Activated CD8-positive, alpha-beta memory T cell treated with anti-CD3 and anti-CD28 coated beads for 4 hours (primary cell): Measurements from ENCODE around the gene CLDN34.

Experiments used
- DNase-seq, 2 donors: peaks; one replicate each; pipeline ENCODE4 v3.0.0-alpha.2; 2020; ENCODE audit warnings: low read depth in 2 of 2

CLDN34 gene

DNA sequence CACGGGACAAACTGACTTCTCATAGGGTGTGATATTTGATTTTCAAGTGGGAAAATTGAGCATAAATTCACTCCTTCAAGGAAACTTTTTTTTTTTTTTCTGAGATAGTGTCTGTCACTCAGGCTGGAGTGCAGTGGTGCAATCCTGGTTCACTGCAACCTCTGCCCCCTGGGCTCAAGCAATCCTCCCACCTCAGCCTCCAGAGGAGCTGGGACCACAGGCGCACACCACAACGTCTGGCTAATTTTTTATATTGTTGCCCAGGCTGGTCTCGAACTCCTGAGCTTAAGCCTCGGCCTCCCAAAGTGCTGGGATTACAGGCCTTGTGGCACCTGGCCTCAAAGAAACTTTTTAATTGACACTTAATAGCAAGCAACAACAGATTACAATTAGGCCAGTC is 13.8 kb downstream of the CLDN34 start:
- DNase-seq: no peak

DNA sequence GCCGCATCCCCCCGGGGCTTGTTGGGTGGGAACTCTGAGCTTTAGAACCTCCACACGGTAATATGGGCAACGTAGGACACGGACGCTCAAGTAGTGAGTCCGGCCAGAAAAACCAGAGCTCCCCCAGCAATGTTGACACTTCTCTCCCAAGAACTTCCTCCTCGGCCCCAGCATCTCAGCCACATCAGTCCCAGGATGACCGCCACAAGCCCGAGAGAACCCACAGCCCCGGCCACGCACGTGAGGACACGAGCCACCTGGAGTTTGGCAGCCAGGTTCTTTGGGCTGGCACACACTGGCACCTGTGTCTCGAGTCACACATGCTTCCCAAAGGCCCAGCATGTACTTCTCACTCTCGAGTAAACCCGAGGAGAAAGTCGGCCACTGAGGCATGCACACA is 16.3 kb downstream of the CLDN34 start:
- no peak for DNase-seq

DNA sequence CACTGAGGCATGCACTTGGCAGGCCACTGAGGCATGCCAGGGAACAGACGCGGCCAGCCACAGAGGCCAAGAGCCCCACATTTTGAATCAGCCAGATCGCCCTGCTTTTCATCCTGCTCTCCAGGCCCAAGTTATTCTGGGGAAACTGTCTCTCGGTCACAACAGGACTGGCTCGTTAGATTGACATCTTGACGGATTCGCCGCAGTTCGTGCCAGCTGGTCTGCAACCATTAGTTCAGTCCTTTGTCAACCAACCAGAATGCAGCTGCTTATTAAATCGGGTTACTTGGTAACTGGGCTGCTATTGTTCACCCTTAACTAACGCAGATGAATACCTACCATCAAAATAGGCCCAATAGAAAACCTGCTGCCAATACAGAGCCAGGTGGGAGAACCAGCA is 16.7 kb downstream of the CLDN34 start:
- no peak for DNase-seq

DNA sequence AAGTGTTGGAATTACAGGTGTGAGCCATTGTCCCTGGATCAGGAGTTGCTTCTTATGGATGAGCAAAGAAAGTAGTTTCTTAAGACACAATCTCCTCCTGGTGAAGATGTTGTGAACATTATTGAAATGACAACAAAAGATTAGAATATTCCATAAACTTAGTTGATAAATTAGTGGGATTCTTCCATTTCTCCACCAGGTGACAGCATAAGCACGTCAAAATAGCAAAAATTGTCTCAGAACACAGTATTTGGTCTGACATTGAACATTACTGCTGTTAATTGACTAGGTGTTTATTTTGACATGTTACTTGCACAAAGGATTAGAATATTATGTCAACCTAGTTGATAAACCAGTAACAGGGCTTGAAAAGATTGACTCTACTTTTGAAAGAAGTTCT is 21.6 kb downstream of the CLDN34 start:
- no peak for DNase-seq

DNA sequence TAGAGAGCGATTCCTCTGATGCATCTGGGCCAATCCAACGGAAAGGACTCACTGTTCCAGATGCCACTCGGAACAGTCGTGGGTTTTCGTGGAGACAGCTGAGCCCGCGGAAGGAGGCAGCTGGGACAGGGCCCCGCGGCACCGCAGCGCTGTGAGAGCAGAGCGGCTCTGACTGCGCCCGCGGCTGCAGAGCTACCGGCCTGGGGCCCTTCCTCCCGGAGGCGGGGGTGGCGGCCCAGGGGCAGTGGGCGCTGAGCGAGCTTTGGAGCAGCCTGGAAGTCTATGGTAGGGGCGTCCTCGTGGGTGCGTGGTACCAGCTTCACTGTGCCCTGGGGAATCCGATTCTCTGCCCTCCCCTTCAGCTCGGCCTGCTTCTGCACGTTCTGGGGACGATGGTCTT is 24.9 kb downstream of the CLDN34 start:
- no peak for DNase-seq

DNA sequence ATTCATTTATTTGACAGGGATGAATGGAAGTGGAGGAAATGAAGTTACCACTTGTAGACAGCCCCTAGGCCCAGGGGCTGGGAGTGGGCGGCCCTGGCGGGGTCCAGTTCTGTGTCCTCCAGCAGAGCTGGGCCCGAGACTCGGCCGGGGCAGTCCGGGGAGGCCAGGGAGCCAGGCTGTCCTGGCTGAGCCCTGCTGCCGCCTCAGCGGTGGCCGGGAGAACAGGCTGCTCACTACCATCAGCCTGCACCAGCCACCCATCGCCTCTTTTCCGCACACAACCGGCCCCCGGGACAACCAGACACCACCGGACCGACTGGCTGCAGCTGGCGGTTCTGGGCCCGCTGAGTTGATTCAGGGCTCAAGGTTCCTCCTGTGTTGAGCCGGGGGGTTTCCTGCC is 25.6 kb downstream of the CLDN34 start:
- no peak for DNase-seq

DNA sequence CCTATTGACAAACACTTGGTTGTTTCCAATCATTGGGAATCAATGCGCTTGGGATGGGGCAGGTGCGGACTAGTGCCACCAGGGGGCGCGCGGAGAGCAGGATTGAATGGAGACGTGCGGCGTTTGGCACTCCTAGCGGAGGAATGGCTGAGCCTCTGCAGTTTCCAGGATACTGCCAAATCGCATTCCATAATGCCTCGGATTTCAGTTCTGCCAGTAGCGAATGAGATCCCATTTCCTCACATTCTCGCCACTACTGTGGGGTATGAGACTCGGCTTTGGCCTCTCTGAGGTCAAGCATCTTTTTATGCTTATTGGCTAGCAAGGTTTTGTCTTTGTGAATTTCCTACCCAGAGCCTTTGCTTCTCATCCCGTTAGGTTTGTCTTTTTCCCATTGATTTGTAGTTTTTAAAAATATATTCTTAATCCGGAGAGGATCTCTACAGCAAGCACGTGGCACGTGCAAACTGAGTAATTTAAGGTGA is 28.7 kb downstream of the CLDN34 start:
- peak; percentile 45 to 52 for DNase-seq

DNA sequence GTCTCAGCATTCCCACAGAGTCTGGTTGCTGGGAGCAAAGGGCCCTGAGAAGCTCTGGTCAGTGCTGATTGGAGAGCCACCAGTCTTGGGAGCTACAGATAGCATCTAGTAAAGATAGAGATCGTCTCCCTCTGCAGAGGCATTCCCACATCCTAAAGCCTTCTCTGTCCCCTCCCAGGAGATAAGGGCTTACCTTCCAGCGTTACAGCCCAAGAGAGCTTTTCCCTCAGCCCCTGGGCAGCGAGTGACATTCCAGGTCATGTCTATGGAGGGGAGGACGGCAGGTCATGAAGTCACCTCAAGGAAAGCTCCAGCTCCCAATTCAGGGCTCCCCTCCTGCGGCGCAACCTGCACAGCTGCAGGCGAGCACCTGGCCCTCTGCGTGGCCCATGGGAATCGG is 29.9 kb downstream of the CLDN34 start:
- no peak for DNase-seq

DNA sequence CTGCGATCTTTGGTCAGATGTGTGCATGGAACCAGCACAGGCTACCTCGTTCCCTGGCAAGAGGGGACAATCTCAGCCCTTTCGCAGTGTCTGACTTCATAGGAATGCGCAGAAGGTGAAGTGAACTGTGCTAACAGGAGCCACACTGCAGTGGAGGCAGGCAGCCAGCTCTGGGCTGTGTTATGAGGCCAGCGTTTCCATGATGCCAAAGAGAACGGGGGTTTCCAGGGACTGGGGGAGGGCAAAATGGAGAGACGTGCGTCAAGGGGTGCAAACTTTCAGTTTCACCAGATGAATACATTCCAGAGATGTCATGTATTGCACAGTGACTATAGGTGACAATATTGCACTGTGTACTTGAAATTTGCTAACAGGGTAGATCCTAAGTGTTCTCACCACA is 30.4 kb downstream of the CLDN34 start:
- no peak for DNase-seq

DNA sequence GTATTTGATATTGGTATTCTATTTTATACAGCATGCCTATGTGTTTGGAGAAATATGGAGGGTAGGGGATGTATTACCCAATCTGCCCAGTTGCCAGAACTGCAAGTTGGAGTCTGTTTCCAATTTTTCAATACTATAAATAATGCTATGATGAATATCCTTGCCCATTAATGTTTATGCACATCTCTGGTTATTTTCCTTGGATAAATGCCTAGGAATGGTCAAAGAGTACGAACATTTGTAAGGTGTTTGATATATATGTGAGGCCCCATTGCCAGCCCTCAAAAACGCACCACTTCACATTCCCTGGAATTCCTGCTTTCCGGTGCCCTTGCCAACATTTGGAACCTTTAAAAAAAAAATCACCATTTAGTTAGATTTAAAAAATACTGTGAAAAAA is 34.3 kb downstream of the CLDN34 start:
- DNase-seq: no peak

DNA sequence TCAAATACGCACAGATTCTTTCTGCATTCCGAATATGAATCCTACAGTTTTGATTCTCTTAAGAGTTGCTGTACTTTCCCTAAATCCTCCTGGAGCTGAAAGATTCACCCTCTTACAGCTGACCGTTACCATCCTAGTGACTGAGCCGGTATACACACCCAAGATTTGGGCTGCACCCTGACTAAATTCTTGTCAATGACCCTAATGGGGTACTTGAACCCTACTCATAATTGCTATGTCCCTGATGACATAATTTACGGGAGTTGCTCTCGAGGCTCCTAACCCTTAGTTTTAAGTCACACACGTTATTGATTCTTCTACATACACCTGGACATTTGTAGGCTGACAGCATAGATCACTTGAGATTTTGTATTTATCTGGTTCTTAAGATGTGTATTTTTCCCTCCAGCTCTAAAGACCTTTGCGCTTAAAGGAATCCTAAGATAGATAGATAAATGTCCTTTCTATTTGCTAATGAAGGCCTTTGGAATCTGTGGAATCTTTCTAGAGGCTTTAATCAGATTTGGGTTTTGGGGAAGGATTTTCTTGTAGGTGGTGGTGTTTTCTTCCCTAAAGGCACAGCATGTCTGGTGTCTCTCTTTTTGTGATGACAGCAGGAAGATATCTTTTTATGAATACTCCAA is 37.8 kb downstream of the CLDN34 start:
- no peak for DNase-seq

DNA sequence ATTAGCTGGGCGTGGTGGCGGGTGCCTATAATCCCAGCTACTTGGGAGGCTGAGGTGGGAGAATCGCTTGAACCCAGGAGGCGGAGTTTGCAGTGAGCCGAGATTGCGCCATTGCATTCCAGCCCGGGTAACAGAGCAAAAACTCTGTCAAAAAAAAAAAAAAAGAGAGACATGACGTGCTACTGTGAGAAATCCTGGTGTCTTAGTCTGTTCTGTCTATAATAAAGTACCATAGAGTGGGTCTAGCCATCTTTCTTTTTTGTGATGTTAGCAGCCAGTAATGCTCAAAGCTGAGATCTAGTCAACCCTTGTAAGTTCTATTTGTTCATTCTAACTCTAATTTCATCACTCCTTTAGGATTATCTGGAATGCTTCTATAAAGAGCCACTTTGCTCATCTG is 38.9 kb downstream of the CLDN34 start:
- DNase-seq: no peak

DNA sequence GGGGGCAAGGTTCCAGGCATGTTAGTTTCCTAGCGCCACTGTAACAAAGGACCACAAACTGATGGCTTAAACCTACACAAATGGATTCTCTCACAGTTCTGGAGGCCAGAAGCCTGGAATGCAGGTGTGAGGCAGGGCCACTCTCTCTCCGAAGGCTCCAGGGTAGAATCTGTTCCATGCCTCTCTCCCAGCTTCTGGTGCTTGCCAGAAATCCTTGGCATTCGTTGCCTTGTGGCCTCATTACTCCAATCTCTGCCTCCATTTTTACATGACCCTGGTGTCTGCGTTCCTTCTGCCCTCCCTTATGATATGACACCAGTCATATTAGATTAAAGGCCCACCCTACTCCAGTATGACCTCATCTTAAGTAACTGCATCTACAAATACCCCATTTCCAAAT is 39.6 kb downstream of the CLDN34 start:
- no peak for DNase-seq

DNA sequence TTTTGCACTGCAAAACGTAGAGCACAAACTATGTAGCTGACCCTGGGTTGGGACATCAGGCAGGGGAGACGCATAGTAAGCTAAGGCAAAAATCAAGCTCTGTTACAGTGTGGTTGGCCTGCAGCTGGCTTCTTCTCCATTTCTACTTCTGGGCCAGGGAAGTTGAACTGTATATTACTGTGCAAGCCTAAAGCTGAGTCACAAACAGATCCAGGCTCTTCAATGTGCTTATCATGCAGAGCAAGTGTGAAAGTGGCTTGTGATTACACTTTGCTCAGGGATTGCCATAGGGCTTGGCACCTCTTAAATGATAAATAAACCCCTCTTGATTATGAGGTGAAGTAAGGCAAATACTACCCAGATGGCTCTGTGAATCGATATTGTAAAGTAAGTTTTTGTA is 40.5 kb downstream of the CLDN34 start:
- DNase-seq: no peak

DNA sequence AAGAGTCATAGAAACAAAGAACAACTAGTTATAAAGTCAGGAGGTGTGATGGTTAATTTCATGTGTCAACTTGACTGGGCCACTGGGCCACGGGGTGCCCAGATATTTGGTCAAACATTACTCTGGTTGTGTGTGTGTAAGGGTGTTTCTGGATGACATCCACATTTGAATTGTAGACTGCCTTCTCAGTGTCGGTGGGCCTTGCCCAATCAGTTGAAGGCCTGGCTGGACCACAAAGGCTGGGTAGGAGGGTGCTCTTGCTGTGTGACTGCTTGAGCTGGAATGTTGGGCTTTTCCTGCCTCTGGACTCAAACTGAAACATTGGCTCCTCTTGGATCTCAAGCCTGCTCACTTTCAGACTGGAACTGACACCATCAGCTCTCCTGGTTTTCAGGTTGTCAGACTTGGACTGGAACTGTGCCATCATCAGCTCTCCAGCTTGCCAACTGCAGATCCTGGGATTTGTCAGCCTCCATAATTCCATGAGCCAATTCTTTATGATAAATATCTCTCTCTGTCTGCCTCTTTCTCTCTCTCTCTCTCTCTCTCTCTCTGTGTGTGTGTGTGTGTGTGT is 41.4 kb downstream of the CLDN34 start:
- DNase-seq: no peak

DNA sequence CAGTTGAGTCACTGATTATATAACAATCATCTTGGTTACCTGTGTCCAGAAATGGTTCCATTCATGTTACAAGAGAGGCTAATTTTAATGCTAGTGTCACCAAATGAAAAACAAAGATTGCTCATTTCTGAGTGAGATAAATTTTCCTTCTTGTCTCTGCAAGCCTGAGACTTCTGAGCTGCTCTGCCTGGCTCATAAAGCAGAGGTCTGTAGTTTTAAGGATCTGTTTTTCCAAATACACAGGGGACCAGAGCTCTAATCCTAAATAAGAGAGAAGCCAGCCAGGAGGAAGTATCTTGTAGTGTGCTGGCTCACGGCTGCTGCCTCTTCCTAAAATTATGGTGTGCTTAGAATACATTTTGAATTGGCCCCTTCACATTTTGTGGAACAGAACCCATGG is 42.6 kb downstream of the CLDN34 start:
- DNase-seq: no peak

DNA sequence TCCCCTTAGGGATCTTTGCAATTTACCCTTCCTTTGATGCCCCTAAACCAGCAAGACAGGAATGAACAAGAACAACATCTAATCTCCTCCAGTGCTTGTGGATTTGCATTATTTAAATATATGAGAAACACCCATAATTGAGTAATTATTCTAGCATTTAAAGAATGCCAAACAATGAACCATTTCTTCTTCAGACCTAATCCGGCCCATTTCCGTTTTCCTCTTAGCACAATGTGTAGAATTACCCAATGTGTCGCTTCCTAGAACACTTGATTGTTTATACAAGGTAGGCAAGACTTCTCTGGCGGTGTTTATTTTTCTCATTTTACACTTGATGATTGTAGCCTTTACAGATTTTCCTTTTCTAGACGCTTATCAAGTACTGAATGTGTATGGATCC is 43.5 kb downstream of the CLDN34 start:
- DNase-seq: no peak

DNA sequence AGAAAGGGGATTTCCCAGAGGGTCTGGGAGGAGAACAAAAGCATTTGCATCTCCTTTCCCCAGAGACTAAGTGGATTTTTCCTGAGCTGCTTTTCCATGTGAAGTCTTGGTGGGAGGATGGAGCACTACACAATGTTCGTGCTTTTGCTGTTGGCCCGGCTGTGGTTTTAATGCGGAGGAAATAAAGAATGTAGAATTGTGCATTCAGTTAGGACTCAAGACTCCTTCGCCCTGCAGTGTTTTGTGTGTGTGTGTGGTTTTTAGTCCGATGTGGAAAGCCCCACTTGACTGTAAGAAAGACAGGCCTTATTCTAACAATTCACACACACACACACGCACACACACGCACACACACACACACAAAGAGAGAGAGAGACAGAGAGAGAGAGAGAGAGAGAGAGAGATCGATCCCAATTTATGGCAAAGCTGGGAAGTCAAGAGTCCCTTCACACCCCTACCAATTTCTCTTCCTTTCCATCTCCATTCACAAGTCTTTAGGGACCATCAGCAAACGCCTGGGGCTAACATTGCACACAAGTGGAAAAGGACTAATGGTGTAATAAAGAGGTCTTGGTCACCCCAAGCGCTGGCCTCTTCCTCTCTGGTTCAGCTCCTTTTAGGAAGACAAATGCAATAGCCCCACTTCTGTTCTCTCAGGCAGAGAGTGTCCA is 44.2 kb downstream of the CLDN34 start:
- no peak for DNase-seq

DNA sequence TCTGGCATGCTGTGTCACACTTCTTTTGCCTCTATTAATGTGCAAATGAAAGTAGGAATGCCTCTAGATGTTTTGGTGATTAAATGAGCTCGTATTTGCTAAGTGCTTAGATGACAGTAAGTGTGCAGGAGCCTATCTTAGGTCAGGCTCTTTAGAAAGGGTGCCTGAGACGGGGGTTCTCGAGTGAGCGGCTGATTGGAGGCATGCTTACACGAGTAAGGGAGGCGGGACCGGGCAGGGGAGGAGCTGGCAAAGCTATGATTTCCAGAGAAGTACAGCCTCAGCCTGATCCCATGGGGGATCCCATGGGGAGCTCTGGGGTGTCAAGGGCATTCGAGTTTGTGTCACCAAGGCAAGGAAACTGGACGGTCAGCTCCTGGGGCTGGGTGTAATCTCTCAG is 44.8 kb downstream of the CLDN34 start:
- DNase-seq: no peak

DNA sequence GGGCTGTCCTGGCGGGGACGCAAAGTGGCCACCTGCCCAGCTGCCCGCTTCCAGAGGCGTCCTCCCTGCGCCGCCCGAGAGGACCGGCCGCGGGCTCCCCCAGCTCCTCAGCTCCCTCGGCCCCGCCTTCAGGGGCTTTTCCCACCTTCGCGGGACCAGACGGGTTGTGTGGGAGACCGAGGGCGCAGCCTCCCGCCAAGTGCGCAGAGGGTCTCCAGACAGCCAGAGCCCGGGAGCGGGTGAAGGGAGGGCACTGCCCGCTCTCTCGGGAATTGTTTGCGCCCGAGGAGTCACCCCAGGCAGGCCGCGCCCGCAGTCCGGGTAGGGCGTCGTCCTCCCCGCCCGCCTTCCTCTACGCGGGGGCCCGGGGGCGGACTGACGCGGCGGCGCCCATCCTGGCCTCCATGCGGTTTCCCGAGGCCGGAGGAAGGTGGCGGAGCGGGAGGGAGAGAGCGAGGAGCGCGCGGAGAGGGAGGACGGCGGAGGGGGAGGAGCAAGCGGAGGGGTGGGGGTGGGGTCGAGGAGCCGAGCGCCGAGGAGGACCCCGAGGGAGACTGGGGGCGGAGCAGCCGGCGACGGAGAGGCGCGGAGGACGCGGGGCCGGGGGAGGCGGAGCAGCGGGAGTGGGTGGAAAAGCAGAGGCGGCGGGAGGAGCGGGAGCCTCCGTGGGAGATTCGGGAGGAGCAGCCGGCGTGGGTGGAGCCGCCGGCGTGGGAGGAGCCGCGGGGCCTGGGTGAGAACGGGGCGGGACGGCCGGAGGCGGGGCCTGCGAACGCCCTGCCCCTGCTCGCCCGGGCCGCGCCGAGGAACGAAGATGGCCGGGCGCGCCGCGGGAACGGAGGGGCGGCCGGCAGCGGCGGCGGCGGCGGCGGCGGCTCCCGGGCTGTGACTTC is 47.5 kb downstream of the CLDN34 start:
- DNase-seq: peak; percentile 60 to 63

DNA sequence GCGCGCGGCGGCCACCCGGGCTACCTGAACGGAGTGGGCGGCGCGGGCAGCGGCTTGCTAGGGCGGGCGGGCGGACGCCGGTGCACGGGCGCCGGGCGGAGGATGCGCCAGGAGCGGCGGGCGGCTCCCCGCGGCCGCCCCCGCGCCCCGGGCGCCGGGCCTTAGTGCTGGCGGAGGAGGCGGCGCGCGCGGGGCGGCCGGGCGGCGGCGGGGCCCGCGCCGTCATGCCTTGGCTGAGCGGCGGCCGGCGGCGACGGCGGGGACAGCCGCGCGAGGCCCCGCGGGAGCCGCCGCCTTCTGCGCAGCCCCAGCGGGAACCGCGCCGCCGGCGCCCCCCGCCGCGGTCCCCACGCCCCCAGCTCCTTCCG is 48.2 kb downstream of the CLDN34 start:
- no peak for DNase-seq

DNA sequence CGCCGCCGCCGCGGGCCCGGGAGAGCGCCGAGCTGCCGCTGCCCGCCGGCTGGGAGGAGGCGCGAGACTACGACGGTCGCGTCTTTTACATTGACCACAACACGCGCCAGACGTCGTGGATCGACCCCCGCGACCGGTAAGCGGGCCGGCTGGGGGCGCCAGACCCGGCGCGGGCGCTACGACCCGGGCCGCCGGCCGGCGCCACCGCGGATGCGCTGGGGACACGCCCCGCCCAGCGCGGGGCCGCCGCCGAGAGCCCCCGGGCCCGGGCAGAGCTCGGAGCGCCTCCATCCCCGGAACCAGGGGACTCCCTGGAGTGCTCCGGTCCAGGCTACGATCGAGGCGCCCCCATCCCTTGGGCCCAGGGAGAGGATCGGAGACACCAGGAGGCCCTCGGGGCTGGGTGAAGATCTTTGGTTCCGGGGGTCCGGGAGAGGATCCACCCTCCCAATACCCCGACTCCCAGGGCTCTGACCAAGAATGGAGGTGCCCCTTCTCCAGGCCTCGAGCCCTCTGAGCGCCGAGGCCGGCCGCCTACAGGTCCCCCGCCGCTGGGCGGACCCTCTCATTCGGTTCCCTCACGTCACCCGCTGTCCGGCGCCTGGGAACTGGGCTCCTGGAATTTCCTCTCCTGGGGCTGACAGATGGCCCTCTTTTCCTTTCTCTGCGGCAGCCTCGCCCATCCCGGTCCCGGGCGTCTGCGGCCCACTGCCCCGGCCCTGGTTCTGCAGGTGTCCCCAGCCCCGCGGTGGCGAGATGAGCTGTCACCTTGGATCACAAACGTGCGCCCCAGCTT is 48.8 kb downstream of the CLDN34 start:
- no peak for DNase-seq
